Measurements from ENCODE around the gene TAF10.

Gene TAF10

GRCh38 chr11:6623391-6624363 is 11.7 kb upstream of the TAF10 start:
- no peak for DNase-seq

GRCh38 chr11:6622261-6623171 is 10.5 kb upstream of the TAF10 start:
- DNase-seq, result no peak

GRCh38 chr11:6621711-6622211 is 9.7 kb upstream of the TAF10 start:
- DNase-seq, result no peak

- DNase-seq, result no peak
Measured at GRCh38 chr11:6620636-6621035, 8.6 kb upstream of the TAF10 start.

GRCh38 chr11:6619004-6619745 is 7.2 kb upstream of the TAF10 start, which contains the start of gene TPP1:
TSS of gene TPP1 (minus strand) at chr11:6619422. CDS start at chr11:6619400, 22 bp downstream.
- DNase-seq, result peak; percentile 81

GRCh38 chr11:6618117-6619003 is 6.3 kb upstream of the TAF10 start:
- DNase-seq, result no peak

GRCh38 chr11:6617315-6617781 is 5.3 kb upstream of the TAF10 start:
- no peak for DNase-seq

GRCh38 chr11:6616596-6617250 is 4.7 kb upstream of the TAF10 start:
- no peak for DNase-seq

GRCh38 chr11:6615882-6616585 is 4.0 kb upstream of the TAF10 start:
- no peak for DNase-seq

GRCh38 chr11:6615046-6615445 is 3.0 kb upstream of the TAF10 start:
- no peak for DNase-seq

GRCh38 chr11:6614446-6614845 is 2.4 kb upstream of the TAF10 start:
- no peak for DNase-seq

GRCh38 chr11:6613496-6613895 is 1.5 kb upstream of the TAF10 start:
- no peak for DNase-seq

- no peak for DNase-seq
Measured at GRCh38 chr11:6611963-6612212, 128 bp downstream of the TAF10 start.

GRCh38 chr11:6611092-6611962 is 689 bp downstream of the TAF10 start:
- DNase-seq, result no peak

GRCh38 chr11:6610591-6610990 is 1.4 kb downstream of the TAF10 start:
- DNase-seq, result no peak

- no peak for DNase-seq
Measured at GRCh38 chr11:6609502-6610015, 2.5 kb downstream of the TAF10 start.

- no peak for DNase-seq
Measured at GRCh38 chr11:6608726-6609501, 3.1 kb downstream of the TAF10 start.

- DNase-seq, result no peak
Measured at GRCh38 chr11:6608011-6608410, 4.0 kb downstream of the TAF10 start.
